ENCODE data around the gene CHRM4.

Gene CHRM4

DNA sequence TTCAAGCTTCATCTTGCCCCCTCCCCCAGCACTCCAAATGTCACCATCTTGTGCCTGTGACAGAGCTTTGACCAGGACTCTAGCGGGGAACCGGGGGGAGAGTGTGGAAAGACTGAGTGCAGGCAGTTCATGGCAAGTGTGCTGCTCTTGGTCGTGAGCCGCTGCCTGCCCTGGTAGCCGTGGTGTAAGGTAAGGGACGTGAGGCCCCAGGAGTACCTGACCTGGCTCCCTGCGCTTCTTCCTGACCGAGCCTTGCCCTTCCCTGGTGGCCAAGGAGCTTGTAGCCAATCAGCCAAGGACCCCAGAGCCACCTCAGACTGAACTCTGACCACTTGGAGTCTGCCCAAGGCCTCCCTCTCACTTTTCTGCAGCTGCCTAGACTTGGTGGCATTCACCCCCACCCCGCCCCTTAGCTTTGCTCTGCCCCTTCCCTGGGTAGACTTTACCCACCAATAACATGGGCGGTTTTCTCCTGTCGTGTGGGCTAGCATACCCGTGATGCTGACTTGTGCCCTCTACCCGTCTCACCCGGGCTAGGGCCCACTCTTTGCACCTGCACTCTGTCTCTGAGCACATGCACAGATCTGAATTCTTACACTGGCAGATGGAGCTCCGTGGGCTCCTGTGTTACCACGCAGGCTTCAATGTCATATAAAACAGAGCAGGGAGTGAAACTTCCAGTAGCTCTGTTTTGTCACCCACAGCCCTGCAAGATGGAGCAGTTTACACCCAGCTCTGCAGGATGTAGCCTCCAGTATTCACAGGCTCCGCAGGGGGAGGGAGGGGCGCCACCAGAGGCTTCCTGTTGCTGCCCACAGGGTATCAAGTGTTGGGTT is 42.8 kb downstream of the CHRM4 start:
- DNase-seq (ENCODE audit: low read depth in 2 of 3, low spot score in 2 of 3) = no peak

DNA sequence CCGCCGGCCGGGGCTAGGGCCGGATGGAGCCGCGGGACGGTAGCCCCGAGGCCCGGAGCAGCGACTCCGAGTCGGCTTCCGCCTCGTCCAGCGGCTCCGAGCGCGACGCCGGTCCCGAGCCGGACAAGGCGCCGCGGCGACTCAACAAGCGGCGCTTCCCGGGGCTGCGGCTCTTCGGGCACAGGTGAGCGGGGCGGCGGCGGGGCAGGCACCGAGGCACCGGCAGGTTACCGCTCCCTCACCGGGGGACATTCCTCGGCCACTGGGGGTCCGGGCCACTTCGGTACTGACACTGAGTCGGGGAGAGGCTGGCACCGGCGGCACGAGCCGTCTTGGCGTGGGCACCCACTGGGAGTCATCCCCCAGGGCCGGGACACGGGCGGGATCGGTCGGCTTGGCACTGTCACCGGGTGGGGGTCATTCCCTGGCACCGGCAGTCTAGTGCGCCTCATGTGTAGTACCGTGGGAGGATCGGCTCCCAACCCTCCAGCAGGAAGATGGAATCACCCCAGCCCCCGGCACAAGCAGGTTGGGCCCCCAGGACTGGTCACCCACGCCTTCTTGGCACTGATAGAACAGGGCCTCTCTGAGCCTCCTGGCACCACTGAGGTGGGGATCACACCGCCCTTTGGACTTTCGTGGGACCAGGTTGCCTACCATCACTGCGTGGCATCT is 43.8 kb downstream of the CHRM4 start:
- DNase-seq (ENCODE audit: low read depth in 2 of 3, low spot score in 2 of 3) = no peak

DNA sequence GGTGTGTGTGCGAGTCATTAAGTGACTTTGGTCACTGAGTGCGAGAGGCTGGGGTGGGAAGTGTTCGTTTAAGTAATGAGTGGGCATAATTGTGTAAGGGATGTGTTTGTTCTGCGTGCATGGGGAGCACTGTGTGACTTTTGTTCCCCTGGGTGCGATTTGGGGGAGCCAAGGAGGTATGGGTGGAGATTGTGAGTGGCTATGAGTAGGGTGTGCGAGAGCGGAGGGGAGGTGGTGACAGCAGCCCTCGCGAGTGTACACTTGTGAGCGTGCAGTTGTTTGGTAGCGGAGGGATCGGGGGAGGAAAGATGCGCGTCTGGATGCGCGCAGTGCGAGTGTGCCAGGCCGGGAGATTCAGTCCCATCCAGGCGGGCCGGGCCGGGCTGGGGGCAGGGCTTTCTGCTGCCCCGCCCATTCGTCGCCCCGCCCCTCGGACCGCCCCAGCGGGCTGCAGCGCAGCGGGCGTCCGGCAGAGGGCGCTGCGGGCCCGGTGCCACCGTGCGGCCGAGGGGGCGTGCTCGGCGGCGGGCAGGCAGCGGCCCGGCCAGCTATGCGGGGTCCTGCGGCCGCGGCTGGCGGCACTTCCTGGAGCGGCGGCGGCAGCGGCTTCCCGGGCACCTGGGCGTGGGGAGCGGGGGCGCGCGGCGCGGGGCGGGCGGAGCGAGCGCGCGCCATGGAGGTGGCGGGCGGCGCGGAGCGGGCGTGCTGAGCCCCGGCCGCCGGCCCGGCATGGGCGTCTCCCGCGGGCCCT is 44.5 kb downstream of the CHRM4 start, which contains the start of gene DGKZ:
DGKZ (plus strand) TSS at position 578 of the 751 bp plus-strand sequence. CDS start 197 bp downstream, outside the sequence.
- peak; percentile 69 to 90 (median 73) for DNase-seq (ENCODE audit: low read depth in 2 of 3, low spot score in 2 of 3)

DNA sequence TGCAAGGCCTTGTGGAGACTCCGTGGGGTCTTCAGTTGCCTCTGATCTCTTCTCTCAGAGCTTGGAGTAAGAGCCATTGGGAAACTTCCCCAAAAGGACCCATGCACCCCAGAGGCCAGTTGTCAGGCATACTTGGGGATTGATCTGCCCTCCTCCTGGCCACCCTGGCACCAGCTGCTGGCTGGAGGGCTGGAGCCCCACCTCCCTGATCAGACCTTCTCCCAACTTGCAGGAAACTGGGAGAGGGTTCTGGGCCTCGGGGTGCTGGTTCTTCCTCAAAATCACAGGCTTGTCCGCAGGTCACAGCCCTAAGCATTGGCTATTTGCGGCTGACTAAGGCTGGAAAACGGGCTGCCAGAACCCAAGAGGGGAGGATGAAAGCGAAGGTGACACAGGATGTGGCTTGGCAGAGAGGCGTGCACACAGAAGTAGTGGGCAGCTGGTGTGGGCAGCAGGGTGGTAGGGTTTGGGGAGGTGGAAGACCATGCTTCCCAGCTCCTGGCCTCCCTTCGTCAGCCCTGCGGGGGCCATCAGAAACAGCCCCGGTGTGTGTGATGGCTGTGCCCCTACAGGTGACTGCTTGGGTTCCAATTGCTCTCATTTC is 45.6 kb downstream of the CHRM4 start:
- DNase-seq (ENCODE audit: low read depth in 2 of 3, low spot score in 2 of 3) = no peak

DNA sequence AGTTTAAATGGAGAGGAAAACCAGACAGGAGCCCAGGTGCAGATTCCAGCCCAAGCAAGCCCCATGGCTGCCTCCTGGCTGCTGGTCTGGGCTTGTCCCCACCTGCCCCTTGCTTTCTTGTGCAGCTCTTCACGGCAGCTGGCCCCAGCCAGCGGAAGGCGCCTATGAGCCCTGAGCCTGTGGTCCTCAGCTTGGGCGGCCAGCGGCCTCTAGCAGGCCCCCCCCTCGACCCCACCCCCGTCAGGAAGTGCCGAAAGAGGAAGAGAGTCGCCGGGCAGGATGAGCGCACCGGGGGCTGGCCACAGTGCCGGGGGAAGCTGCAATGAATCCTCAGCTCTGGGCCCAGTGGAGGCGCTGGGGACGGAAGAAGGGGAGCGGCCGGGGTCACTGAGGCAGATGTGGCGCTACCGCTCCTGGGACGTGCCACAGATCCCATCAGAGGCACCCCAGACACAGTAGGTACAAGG is 46.4 kb downstream of the CHRM4 start:
- no peak for DNase-seq (ENCODE audit: low read depth in 2 of 3, low spot score in 2 of 3)

DNA sequence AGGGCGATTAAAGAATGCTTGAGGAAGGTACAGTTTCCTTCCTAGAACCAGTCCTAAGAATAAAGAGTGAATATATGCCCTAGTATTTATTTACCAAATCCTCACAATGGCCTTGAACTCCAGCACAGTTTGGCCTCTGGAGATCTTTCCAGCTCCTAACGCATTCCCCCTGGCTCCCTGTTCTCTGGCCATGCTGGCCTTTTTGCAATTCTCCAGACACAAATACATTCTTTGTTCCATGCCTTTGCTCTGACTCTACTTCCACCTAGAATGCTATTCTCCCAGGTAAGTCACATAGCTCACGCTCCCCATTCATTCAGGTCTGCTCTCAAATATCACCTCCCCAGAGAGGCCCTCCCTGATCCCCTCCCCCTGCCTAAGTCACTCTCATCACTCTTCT is 48.1 kb downstream of the CHRM4 start:
- DNase-seq (ENCODE audit: low read depth in 2 of 3, low spot score in 2 of 3) = no peak

DNA sequence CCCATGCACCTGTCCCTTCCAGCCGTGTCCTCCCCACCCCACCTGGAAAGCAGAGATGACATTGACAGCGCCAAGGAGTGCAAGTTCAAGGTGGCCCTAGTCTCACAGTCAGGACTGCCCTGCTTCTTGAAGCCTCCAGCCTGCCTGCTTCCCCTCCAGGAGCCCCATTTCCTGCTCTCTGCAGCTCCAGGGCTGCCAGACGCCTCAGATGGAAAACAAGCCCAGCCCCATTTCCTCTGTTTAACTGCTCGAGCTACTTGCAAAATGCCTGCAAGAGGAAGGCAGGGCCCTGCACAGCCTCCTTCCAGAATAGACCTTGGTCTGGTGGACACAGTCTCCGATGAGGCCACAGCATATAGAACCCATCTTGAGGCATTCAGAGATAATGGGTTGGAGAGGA is 49.3 kb downstream of the CHRM4 start:
- no peak for DNase-seq (ENCODE audit: low read depth in 2 of 3, low spot score in 2 of 3)

DNA sequence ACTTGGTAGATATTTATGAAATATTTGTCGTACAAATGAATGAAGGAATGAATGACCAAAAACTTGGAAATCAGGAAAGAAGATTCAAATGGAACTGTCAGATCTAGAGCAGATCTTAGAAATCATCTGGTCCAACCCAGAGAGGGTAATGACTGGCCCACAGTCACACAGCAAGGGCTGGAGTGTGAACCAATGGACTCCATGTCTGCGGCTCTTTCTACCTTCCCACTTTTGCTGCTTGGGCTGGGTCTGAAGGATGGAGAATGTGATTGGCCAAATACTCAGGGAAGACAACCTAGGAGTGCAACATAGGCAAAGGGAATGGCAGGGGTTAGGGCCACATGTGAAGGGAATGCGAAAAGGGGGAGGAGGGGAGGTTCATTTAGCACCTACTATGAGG is 50.1 kb downstream of the CHRM4 start:
- DNase-seq (ENCODE audit: low read depth in 2 of 3, low spot score in 2 of 3) = no peak

DNA sequence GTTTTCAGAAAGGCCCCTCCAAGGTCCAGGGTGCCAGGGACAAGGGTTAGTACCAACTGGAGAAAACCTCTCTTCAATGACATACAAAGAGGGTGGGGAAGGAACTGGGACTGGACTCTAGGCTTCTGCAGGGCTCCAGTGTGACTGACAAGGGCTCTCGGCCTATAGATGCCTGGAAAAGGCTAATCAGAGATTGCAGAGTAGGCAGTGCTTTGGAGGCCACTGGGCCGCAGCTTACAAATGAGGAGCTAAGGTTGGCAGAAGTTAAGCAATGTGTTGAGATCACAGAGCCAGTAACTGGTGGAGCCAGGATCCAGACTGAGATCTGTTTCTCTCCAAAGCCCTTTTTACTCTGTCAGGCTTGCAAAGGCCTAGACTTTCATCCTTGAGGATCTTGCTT is 51.8 kb downstream of the CHRM4 start:
- no peak for DNase-seq (ENCODE audit: low read depth in 2 of 3, low spot score in 2 of 3)

DNA sequence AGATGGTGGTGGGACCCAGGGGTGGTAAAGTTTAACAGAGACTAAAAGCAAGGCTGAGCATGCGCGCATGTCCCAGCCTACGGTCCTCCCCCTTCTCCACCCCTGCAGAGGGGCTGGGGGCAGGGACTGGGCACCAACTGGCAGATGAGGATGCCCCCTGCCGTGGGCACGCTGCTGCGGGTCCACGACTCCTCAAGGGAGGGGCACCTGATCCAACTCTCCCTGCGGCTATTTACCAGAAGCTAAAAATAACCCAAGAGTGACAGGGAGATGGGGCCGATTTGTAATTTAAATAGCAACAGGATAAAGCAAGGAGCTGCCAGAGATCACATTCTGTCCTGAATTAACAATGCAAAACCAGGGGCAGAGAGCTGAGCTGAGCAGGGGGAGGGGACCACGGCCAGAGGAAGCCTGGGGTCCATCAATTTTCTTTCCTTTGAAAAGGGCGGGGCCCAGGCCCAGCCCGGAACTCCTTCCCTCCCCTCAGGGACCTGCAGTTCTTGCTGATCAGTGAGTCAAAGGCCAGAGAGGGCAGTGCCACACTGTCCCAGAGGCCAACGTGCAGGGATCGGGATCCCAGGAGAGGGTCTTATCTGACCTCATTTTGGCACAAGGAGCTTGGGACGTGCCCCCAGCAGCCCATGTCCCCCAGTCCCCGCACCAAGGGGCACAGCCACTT is 52.4 kb downstream of the CHRM4 start:
- DNase-seq (ENCODE audit: low read depth in 2 of 3, low spot score in 2 of 3) = no peak

DNA sequence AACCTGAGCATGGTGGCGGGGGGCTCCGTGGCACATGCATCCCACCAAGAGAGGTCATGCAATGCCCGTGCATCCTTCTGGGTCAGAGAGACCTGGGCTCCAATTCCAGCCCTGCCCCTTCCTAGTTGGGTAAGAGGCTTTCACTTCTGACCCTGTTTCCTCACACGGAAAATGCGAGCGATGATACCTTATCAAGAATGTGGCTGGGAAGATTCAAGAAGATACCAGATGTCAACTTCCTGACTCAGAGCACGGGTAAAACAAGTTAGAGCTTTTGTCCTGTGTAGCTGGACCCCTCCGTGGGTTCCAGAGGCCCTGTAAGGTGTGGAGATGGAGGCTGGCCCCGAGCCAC is 53.0 kb downstream of the CHRM4 start:
- DNase-seq (ENCODE audit: low read depth in 2 of 3, low spot score in 2 of 3) = no peak

DNA sequence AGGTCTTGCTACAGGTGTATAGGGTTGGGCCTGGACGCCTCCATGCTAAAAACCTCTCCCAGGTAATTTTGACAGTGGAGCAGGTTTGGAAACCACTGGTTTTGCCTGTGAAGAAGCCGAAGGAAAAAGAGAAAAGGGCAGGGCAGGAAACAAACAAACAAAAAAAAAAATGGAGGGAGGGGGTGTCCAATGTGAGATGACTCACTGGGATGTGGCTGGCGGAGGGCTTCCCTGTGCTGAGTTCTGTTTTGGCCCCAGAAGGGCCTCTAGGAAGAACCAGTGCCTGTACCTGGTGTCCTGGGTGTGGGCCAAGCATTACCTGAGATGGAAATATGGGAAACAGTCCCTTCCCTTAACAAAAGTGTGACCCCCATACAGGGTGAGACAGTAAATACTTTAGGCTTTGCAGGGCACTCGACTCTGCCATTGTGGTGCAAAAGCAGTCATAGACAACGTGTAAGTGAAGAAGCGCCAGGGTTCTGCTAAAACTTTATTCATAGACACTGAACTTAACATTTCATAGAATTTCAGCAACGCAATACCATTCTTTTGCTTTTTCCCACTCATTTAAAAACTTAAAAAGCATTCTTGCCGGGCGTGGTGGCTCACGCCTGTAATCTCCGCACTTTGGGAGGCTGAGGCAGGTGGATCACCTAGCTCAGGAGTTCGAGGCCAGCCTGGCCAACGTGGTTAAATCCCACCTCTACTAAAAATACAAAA is 53.8 kb downstream of the CHRM4 start:
- DNase-seq (ENCODE audit: low read depth in 2 of 3, low spot score in 2 of 3) = no peak

DNA sequence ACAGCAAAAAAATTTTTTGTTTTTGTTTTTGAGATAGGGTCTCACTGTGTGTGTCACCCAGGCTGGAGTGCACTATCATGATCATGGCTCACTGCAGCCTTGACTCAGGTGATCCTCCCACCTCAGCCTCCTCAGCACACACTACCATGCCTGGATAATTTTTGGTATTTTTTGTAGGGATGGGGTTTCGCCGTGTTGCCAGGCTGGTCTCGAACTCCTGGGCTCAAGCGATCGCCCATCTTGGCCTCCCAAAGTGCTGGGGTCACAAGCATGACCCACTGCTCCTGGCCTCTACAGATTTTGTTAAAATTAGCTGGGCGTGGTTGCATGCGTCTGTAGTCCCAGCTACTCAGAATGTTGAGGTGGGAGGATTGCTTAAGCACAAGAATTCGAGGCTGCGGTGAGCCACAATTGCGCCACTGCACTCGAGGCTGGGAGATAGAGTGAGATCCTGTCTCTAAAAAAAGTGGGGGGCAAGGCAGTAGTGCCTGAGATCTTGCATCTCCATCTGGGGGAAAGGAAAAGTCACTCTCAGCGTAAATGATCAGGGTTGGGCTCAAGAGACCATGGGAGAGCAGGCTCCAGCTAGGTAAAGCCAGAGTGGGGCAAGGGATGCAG is 54.9 kb downstream of the CHRM4 start:
- no peak for DNase-seq (ENCODE audit: low read depth in 2 of 3, low spot score in 2 of 3)

DNA sequence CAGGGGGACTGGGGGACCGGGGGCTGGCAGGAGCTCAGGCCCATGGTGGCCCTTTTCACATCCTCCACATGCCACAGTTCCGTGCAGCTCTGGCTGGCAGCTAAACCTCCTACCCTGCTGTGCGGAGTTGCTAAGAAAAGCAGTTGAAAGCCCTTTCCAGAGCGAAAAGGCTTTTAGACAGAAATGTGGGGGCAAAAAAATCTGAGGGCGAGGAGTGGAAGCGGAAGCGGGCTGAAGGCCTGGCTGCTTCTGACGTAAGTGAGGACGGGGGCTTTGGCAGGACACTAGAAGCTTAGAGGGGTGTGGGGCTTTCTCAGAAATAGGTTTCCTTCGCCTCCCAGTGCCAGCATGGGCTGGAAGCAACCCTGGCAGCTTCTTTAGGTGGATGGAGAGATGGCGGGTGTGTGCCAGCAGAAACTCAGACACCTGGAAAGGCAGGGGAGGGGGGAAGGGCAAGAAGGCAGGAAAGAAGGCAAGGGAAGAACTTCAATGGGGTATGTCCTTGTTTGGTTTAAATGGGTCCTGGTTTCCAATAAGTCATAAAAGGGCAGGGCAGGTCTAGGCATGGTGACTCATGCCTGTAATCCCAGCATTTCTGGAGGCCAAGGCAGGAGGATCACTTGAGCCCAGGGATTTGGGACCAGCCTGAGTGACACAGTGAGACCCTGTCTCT is 55.5 kb downstream of the CHRM4 start:
- DNase-seq (ENCODE audit: low read depth in 2 of 3, low spot score in 2 of 3) = no peak

DNA sequence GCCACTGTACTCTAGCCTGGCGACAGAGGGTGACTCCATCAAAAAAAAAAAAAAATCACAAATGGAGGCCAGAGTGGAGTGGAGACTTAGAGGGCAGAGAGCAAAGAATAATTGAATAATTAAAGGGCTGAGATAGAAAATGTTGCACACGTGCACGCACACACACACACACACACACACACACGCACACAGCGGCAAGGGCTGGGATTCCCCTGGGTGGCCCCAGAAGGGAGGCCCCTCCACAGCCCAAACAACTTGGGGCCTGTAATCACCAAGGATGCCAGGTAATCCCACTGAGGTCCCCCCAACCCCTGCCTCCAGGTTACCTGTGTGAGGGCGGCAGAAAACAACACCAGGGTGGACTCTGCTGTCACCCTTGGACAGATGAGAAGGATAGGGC is 56.3 kb downstream of the CHRM4 start:
- no peak for DNase-seq (ENCODE audit: low read depth in 2 of 3, low spot score in 2 of 3)

DNA sequence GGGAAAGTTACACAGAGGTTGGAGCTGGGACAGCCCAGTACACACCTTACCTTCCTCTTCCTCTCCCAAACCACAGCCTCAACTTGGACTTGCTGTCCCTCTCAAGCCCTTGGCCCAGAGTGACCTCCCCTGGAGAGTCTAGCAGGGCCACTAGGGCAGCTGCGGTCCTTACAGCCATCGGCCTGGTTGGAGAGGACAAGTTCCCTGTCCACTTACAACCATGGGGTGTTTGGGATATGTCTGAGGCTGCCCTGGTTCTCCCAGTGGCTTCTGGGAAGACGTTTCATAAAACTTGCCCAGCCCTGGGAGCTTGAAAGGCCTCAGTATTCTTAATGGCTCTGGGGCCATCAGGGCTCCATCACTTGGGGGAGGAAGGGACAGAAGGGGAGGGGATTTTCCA is 57.4 kb downstream of the CHRM4 start:
- DNase-seq (ENCODE audit: low read depth in 2 of 3, low spot score in 2 of 3) = no peak
